Body of pancreas (tissue), 4 donors: ENCODE data around the gene NPHP4. TPM values are rescaled to one million over a fixed set of nuclear protein-coding genes. Genes with fewer than 3 reads are reported as not detected.

Experiments used
- ATAC-seq: fragments of 150-250 bp; one replicate; pipeline ENCODE4 v1.9.1; 2016
- DNase-seq, 4 donors: peaks; one replicate each; pipeline ENCODE4 v3.0.0-alpha.2; 2019
- H3K27ac ChIP-seq, 4 donors: fragments of 200-600 bp; sonication (generic); 1 replicate in 3 of 4; 2 replicates in 1 of 4; pipeline versions ENCODE4 v1.5.1 to v1.6.1; 2016 to 2019; ENCODE audit warnings: mild to moderate bottlenecking in 1 of 4, mixed read lengths in 1 of 4, moderate library complexity in 1 of 4
- H3K27me3 ChIP-seq, 2 donors: fragments of 200-600 bp; sonication (generic); one replicate each; pipeline ENCODE4 v1.6.0; 2016; ENCODE audit warnings: mild to moderate bottlenecking in 1 of 2
- H3K36me3 ChIP-seq, 2 donors: fragments of 200-600 bp; sonication (generic); replicated peaks in 1 of 2; 2 replicates each; pipeline ENCODE4 v1.5.1; 2016; ENCODE audit warnings: low read depth in 2 of 2; ENCODE audit not compliant: insufficient read depth in 1 of 2
- H3K4me1 ChIP-seq: fragments of 200-600 bp; sonication (generic); one replicate; pipeline ENCODE4 v1.6.0; 2016
- H3K4me3 ChIP-seq, 2 donors: fragments of 200-600 bp; sonication (generic); 1 replicate in 1 of 2; 2 replicates in 1 of 2; pipeline ENCODE4 v1.5.1; 2016 to 2019
- H3K9me3 ChIP-seq, 3 donors: fragments of 200-600 bp; sonication (generic); 1 replicate in 2 of 3; 2 replicates in 1 of 3; pipeline ENCODE4 v1.5.1; 2016
- POLR2A ChIP-seq, 3 donors: fragments of 450-650 bp; IDR thresholded peaks; one replicate each; pipeline ENCODE4 v1.6.1; 2016; ENCODE audit warnings: antibody characterized with exemption in 3 of 3, mild to moderate bottlenecking in 2 of 3
- WGBS, 2 donors: methylation state at CpG; one replicate each; pipeline ENCODE4 v1.1.5; 2017; 5-methylcytosine and 5-hydroxymethylcytosine counted together
- intact Hi-C: fragments of 100-400 bp; cut with DNase I; formaldehyde crosslinking; loops from one replicate; pipeline ENCODE4 v1.15.1; 2023
- total RNA-seq, 2 donors: library from RNA; depleted of rRNA; stranded (reverse); fragments of >200 nt; gene quantifications; one replicate each; pipeline ENCODE4 v1.1.0, GENCODE V29; 2016
- TF ChIP-seq, protein P1 (sequence below), 7 experiments: fragments of 450-650 bp in 4 of 7; fragments of 200-600 bp in 3 of 7; sonication (generic) in 3 of 7; IDR thresholded peaks; one replicate each; pipeline ENCODE4 v1.5.1; 2016 to 2019; ENCODE audit warnings: antibody characterized with exemption in 7 of 7

Gene NPHP4
- total RNA-seq, 2 donors from 2014 or later, result 10.4 to 48.5 TPM

- Histone ChIP-seq H3K36me3 (no peaks in the 10 kb centered on the region), H3K4me1 (peaks cover 6% of the 10 kb centered on the region), H3K27me3 (no peaks in the 10 kb centered on the region), H3K27ac (no peak overlapping the region), H3K4me3 (no peak overlapping the region), H3K9me3 (no peaks in the 10 kb centered on the region)
- TF ChIP-seq POLR2A (IDR thresholded peaks at IDR 0.05), result no peak
- TF ChIP-seq, protein P1, sequence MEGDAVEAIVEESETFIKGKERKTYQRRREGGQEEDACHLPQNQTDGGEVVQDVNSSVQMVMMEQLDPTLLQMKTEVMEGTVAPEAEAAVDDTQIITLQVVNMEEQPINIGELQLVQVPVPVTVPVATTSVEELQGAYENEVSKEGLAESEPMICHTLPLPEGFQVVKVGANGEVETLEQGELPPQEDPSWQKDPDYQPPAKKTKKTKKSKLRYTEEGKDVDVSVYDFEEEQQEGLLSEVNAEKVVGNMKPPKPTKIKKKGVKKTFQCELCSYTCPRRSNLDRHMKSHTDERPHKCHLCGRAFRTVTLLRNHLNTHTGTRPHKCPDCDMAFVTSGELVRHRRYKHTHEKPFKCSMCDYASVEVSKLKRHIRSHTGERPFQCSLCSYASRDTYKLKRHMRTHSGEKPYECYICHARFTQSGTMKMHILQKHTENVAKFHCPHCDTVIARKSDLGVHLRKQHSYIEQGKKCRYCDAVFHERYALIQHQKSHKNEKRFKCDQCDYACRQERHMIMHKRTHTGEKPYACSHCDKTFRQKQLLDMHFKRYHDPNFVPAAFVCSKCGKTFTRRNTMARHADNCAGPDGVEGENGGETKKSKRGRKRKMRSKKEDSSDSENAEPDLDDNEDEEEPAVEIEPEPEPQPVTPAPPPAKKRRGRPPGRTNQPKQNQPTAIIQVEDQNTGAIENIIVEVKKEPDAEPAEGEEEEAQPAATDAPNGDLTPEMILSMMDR (IDR thresholded peaks at IDR 0.05), result no peak
- intact Hi-C loops, result loop anchor here (10.0 kb wide), 1 partner anchor 409 kb away; no protein-coding TSS in a partner anchor
- ATAC-seq (no peak), DNase-seq (no peak)
- 94 to 97% methylated on average over 9 to 10 of the region's 10 CpGs for WGBS, 2 donors
Observed at GRCh38 chr1:5913876-5914275, 78.3 kb downstream of the NPHP4 start.

DNA sequence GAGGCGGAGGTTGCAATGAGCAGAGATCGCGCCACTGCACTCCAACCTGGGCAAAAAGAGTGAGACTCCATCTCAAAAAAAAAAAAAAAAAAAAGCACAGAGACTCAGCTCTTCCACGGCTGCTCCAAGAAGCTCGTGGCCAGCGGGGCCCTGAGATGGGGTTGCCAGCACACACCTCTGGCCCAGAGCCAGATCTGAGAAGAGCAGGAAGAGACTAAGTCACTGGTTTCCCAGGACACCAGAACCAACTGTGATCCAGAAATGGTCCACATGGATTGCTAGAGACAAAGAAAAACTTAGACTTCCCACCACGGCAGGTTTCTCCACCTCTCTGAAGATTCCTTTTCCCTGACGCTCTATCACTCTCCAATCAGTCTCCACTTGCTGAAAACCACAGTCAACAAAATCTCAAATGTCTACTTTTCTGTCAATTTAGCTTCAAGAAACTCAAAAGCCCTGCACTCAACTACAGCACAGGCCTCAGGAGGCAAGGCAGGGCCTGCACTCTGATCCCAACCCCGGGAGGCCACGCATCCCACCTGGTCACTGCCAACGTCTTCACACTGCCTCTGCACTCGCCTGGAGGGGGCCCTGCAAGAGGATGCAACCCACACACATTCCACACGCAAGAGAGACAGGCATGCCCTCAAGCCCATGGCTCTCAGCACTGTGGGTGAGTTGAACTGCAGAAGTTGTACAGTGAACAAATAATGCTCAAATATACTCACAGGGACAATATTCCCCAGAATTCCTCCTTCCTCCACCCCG, 79.0 kb downstream of the NPHP4 start:
- no peak for ATAC-seq
- TF ChIP-seq, protein P1 (IDR thresholded peaks at IDR 0.05), result no peak
- no peak for TF ChIP-seq POLR2A (IDR thresholded peaks at IDR 0.05)
- Histone ChIP-seq H3K4me3 (no peak overlapping the region), H3K36me3 (no peaks in the 10 kb centered on the region), H3K27me3 (no peaks in the 10 kb centered on the region), H3K27ac (no peak overlapping the region), H3K9me3 (no peaks in the 10 kb centered on the region), H3K4me1 (peaks cover 6% of the 10 kb centered on the region)
- WGBS, 2 donors, result 89 to 93% methylated on average over 14 of the region's 14 CpGs
- DNase-seq, result no peak
- intact Hi-C loops, result loop anchor here (10.0 kb wide), 1 partner anchor 408 kb away; no protein-coding TSS in a partner anchor

DNA sequence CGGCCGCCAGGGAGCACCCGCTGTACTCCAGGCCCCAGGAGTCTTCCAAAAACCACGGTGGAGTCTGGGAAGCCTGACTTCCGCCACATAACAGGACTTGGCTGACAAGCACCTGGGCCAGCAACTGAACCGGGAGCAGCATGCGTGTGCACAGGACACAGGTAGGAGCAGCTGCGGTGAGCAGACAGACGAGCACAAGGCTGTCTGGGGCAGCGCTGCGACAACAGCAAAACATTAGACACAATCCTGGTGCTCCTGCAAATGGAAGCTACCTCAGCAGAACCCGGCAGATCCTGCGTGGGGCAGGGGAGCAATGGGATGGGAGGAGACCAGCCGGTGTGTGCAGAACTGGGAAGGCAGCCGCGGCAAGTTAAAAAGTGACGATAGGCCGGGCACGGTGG, 80.4 kb downstream of the NPHP4 start:
- no peaks in the 10 kb centered on the region for H3K27me3 ChIP-seq
- no peak overlapping the region for H3K4me3 ChIP-seq
- H3K36me3 ChIP-seq, result no peaks in the 10 kb centered on the region
- H3K27ac ChIP-seq, result no peak overlapping the region
- ATAC-seq, result no peak
- H3K9me3 ChIP-seq, result no peaks in the 10 kb centered on the region
- WGBS, 2 donors, result 91 to 94% methylated on average over 14 to 19 of the region's 19 CpGs
- intact Hi-C loops, result loop anchor here (10.0 kb wide), 1 partner anchor 407 kb away; no protein-coding TSS in a partner anchor
- DNase-seq, result no peak
- H3K4me1 ChIP-seq, result peaks cover 6% of the 10 kb centered on the region
- no peak for TF ChIP-seq POLR2A (IDR thresholded peaks at IDR 0.05)
- TF ChIP-seq, protein P1 (IDR thresholded peaks at IDR 0.05), result no peak

DNA sequence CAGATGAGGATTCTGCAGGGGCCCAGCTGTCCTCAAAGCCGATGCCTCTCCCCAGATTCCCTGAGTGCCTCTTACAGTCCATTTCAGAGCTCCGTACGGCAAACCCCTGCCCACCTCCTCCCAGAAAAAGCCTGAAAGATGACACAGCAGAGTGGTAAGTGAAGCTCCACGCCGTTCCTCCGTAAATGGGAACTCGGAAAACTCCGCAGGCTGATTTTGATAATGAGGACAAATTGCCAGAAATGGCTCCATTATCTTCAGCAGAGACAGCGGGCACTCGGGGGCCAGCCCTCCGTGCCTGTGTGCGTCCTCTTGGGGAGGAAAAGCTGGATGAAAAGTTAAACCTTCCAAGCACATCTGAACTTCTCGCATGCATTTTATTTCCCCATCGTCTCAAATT, 81.1 kb downstream of the NPHP4 start:
- intact Hi-C loops, result loop anchor here (10.0 kb wide), 1 partner anchor 406 kb away; no protein-coding TSS in a partner anchor
- H3K27me3 ChIP-seq, result no peaks in the 10 kb centered on the region
- DNase-seq (no peak), ATAC-seq (no peak)
- H3K9me3 ChIP-seq, result no peaks in the 10 kb centered on the region
- H3K4me3 ChIP-seq, result no peak overlapping the region
- H3K36me3 ChIP-seq, result no peaks in the 10 kb centered on the region
- H3K4me1 ChIP-seq, result peaks cover 6% of the 10 kb centered on the region
- WGBS, 2 donors, result 89 to 95% methylated on average over 14 of the region's 14 CpGs
- TF ChIP-seq, protein P1 (IDR thresholded peaks at IDR 0.05), result no peak
- TF ChIP-seq POLR2A (IDR thresholded peaks at IDR 0.05), result no peak
- H3K27ac ChIP-seq, result no peak overlapping the region
